Mucosa of descending colon (tissue), 3 donors: Measurements from ENCODE around the gene TTC38. TPM values are rescaled to one million over a fixed set of nuclear protein-coding genes. Genes with fewer than 3 reads are reported as not detected.
"Not testable (repeated sequence)": the region's sequence is repeated elsewhere in the genome, so short reads cannot be mapped to it uniquely, and the experiment has no call there.

Experiments
- ATAC-seq: fragments of 200-7000 bp; cut with Tn5 transposase; one replicate; pipeline ENCODE4 v1.9.1; 2020; ENCODE audit warnings: mild to moderate bottlenecking, moderate library complexity
- DNase-seq, 3 donors: peaks; one replicate each; pipeline ENCODE4 v3.0.0-alpha.2; 2020
- H3K36me3 ChIP-seq: fragments of 200-600 bp; one replicate; pipeline ENCODE4 v1.8.0; 2021; ENCODE audit warnings: low read depth, mild to moderate bottlenecking
- H3K4me1 ChIP-seq: fragments of 200-600 bp; one replicate; pipeline ENCODE4 v1.8.0; 2021; ENCODE audit warnings: low read depth, mild to moderate bottlenecking
- H3K4me3 ChIP-seq: fragments of 200-600 bp; one replicate; pipeline ENCODE4 v1.8.0; 2021; ENCODE audit warnings: mild to moderate bottlenecking
- H3K9me3 ChIP-seq: fragments of 200-600 bp; one replicate; pipeline ENCODE4 v1.8.0; 2021; ENCODE audit warnings: mild to moderate bottlenecking
- intact Hi-C, 2 donors: fragments of 100-400 bp; cut with DNase I in 1 of 2; cut with micrococcal nuclease in 1 of 2; formaldehyde crosslinking; loops; one replicate each; pipeline versions ENCODE4 v1.11.0 to v1.11.1; 2022; cut with DNase I, micrococcal nuclease
- total RNA-seq, 3 donors: library from RNA; stranded (reverse); fragmentation: NEBNext Ultra II Directional in 2 of 3; extraction: Animal tissue kit (Norgen Biotek cat#: 25700) in 2 of 3; gene quantifications; one replicate each; pipeline versions ENCODE4 v1.2.1 to v1.2.4, GENCODE V29; 2021 to 2023
- TF ChIP-seq, protein P1 (sequence below): fragments of 200-600 bp; IDR thresholded peaks from one replicate; pipeline ENCODE4 v1.8.0; 2022; ENCODE audit warnings: antibody characterized with exemption, mild to moderate bottlenecking
- donor health status: DM: no; HTN: no; CAD: no; lungs with moderate emphysema.
- donor health status: DM: no; HTN: no; CAD: no.
- donor health status: DM: no; HTN: yes; CAD: no.

TTC38 gene
- total RNA-seq, 3 donors from 2014 or later: 70.2 to 157 (median 90.7) TPM

DNA sequence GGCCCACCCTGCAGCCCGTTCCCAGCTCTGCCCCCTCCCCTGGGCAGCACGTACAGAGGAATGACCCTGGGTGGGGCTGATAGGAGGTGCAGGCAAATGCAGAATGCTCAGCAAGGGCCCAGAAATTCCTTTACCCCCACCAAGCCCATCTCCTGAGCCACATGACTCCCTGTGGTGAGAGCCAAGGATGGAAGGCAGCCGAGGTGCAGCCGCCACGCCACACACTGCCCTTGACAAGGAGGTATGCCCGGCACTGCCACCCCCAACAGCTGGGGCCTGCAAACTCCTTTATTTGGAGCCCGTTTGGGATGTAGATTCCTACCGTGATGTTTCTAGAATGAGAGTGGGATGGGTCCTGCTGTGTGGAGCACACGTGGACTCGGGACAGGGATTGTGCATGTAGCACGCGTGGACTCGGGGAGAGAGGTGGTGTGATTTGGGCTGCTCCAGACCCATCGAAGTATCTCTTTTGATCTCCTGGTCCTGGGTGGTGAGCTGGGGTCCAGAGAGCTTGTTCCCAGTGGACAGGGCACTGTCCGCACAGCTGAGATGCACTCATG is 41.8 kb downstream of the TTC38 start:
- intact Hi-C loops: loop anchor here (5.0 to 10.0 kb wide), 2 partner anchors 187 to 315 kb away; no protein-coding TSS in a partner anchor
- Histone ChIP-seq H3K36me3 (no peaks in the 10 kb centered on the region), H3K4me1 (no peaks in the 10 kb centered on the region), H3K9me3 (no peaks in the 10 kb centered on the region), H3K4me3 (no peak overlapping the region)
- DNase-seq: no peak
- no peak for ATAC-seq
- TF ChIP-seq, protein P1, sequence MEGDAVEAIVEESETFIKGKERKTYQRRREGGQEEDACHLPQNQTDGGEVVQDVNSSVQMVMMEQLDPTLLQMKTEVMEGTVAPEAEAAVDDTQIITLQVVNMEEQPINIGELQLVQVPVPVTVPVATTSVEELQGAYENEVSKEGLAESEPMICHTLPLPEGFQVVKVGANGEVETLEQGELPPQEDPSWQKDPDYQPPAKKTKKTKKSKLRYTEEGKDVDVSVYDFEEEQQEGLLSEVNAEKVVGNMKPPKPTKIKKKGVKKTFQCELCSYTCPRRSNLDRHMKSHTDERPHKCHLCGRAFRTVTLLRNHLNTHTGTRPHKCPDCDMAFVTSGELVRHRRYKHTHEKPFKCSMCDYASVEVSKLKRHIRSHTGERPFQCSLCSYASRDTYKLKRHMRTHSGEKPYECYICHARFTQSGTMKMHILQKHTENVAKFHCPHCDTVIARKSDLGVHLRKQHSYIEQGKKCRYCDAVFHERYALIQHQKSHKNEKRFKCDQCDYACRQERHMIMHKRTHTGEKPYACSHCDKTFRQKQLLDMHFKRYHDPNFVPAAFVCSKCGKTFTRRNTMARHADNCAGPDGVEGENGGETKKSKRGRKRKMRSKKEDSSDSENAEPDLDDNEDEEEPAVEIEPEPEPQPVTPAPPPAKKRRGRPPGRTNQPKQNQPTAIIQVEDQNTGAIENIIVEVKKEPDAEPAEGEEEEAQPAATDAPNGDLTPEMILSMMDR: no peak

DNA sequence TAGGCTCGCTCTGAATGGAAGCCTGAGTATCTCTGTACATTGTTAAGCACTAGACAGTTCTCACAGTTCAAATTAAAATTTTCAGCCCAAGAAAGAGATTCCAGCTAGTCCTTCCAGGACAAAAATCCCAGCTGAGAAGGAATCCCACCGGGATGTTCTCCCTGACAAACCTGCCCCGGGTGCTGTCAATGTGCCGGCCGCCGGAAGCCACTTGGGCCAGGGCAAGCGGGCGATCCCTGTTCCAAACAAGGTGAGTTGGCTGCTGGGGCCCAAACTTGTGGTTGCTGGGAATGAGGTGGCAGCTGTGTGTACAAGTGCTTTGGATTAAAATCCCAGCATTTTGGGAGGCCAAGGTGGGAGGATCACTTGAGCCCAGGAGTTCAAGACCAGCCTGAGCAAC is 44.2 kb downstream of the TTC38 start:
- ATAC-seq: no peak
- no peaks in the 10 kb centered on the region for H3K9me3 ChIP-seq
- H3K4me1 ChIP-seq: no peaks in the 10 kb centered on the region
- H3K36me3 ChIP-seq: no peaks in the 10 kb centered on the region
- TF ChIP-seq, protein P1: no peak
- intact Hi-C loops: loop anchor here (5.0 to 10.0 kb wide), 2 partner anchors 190 to 317 kb away; no protein-coding TSS in a partner anchor
- H3K4me3 ChIP-seq: no peak overlapping the region
- no peak for DNase-seq

DNA sequence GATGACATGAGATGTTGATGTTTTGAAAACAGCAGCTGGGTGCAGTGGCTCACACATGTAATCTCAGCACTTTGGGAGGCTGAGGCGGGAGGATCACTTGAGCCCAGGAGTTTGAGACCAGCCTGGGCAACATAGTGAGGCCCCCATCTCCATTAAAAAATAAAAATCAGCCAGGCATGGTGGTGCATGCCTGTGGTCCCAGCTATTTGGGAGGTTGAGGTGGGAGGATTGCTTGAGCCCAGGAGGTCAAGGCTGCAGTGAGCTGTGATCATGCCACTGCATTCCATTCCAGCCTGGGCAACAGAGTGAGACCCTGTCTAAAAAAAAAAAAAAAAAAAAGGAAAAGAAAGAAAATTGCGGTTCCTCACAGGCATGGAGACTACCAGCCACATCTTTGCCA is 45.0 kb downstream of the TTC38 start:
- H3K4me3 ChIP-seq, H3K4me1 ChIP-seq, DNase-seq, H3K9me3 ChIP-seq, ATAC-seq, H3K36me3 ChIP-seq: not testable (repeated sequence)
- intact Hi-C loops: loop anchor here (5.0 to 10.0 kb wide), 2 partner anchors 191 to 318 kb away; no protein-coding TSS in a partner anchor

DNA sequence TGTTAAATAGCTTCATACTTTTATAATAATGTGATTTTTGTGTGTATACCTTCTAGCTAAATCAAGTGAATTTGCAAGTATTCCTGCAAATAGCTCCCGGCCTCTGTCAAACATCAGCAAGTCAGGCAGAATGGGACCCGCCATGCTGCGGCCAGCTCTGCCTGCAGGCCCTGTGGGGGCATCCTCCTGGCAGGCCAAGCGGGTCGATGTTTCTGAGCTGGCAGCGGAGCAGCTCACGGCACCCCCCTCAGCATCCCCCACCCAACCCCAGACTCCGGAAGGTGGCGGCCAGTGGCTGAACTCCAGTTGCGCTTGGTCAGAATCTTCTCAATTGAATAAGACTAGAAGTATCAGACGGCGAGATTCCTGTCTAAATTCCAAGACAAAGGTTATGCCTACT is 48.2 kb downstream of the TTC38 start:
- ATAC-seq: no peak
- intact Hi-C loops: loop anchor here in 1 of 2 donors (10.0 kb wide), 1 partner anchor 321 kb away; no protein-coding TSS in a partner anchor
- H3K36me3 ChIP-seq: no peaks in the 10 kb centered on the region
- no peak overlapping the region for H3K4me3 ChIP-seq
- DNase-seq: no peak
- TF ChIP-seq, protein P1: no peak
- no peaks in the 10 kb centered on the region for H3K9me3 ChIP-seq
- H3K4me1 ChIP-seq: no peaks in the 10 kb centered on the region

DNA sequence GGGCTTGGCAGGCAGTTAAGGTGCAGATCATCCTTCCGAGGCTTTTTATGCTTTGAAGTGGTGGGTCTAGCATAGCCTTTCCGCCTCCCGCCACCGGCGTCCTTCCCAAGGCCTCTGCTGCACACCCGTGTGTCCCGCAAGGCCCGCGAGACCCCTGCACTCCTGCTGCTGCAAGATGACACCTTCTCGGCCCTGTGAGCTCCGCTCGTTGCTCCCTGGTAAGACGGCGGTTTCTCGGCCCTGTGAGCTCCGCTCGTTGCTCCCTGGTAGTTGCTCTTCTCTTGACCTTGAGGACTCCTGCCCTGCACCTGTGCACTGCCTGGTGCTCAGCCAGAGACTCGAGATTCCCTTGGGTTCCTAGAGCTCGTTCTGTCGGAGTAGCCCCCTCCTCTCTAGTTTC is 49.8 kb downstream of the TTC38 start:
- H3K4me1 ChIP-seq: no peaks in the 10 kb centered on the region
- ATAC-seq (no peak), DNase-seq (no peak)
- H3K36me3 ChIP-seq: no peaks in the 10 kb centered on the region
- TF ChIP-seq, protein P1: no peak
- H3K9me3 ChIP-seq: no peaks in the 10 kb centered on the region
- H3K4me3 ChIP-seq: no peak overlapping the region
- intact Hi-C loops: loop anchor here in 1 of 2 donors (10.0 kb wide), 1 partner anchor 323 kb away; no protein-coding TSS in a partner anchor

DNA sequence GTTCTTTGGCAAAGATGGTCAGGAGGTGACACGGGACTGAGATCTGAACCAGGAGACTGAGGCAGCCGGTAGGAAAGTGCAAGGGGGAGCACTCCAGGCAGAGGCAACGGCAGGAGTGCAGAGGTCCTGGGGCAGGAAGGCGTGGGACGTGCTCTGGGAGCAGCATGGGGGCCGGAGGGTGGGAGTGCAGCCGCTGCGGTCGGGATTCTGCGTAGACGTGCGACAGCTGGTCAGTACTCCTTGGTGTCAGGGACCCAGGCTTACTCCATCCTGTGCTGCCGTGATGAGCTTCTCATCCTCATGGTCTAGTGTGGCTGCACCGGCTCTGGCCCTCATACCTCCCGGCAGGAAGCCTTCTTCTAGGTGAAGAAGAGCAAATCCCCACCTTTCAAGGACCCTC is 50.8 kb downstream of the TTC38 start:
- H3K4me3 ChIP-seq: no peak overlapping the region
- intact Hi-C loops: loop anchor here in 1 of 2 donors (10.0 kb wide), 1 partner anchor 324 kb away; no protein-coding TSS in a partner anchor
- no peaks in the 10 kb centered on the region for H3K36me3 ChIP-seq
- TF ChIP-seq, protein P1: no peak
- DNase-seq (no peak), ATAC-seq (no peak)
- H3K9me3 ChIP-seq: no peaks in the 10 kb centered on the region
- no peaks in the 10 kb centered on the region for H3K4me1 ChIP-seq
